GM21825 (cell line): ENCODE measurements around the gene E2F4.

Experiments
- ATAC-seq: cut with Tn5 transposase; IDR thresholded peaks from one replicate; pipeline ENCODE4 v1.9.1; 2021; ENCODE audit warnings: mild to moderate bottlenecking, moderate library complexity; ENCODE audit not compliant: unreplicated experiment

Gene E2F4

DNA sequence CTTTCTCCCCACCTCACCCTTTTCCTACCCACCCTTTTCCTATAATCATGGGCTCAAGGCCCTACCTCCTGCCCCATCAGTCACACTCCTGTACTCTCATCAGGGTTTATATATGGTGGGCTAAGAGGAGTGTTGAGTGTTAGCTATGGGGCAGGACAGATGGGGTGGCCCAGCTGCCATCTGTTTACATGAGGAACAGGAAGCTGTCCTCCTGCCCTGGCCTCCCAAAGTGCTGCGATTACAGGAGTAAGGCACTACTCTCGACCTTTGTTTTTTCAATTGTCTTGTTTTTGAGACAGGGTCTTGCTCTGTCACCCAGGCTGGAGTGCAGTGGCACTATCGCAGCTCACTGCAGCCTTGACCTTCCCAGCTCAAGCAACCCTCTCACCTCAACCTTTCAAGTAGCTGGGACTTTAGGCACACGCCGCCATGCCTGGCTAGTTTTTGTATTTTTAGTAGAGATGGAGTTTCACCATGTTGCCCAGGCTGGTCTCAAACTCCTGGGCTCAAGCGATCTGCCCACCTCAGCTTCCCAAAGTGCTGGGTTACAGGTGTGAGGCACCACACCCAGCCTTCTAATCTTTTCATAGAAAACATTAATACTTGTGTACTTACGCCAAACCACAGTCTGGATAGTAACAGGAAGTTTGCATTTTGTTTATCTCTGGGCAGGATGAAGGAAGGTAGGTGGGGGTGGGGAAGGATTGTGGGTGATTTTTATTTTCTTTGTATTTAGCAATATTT lies 33.9 kb upstream of the E2F4 start:
- no peak for ATAC-seq

DNA sequence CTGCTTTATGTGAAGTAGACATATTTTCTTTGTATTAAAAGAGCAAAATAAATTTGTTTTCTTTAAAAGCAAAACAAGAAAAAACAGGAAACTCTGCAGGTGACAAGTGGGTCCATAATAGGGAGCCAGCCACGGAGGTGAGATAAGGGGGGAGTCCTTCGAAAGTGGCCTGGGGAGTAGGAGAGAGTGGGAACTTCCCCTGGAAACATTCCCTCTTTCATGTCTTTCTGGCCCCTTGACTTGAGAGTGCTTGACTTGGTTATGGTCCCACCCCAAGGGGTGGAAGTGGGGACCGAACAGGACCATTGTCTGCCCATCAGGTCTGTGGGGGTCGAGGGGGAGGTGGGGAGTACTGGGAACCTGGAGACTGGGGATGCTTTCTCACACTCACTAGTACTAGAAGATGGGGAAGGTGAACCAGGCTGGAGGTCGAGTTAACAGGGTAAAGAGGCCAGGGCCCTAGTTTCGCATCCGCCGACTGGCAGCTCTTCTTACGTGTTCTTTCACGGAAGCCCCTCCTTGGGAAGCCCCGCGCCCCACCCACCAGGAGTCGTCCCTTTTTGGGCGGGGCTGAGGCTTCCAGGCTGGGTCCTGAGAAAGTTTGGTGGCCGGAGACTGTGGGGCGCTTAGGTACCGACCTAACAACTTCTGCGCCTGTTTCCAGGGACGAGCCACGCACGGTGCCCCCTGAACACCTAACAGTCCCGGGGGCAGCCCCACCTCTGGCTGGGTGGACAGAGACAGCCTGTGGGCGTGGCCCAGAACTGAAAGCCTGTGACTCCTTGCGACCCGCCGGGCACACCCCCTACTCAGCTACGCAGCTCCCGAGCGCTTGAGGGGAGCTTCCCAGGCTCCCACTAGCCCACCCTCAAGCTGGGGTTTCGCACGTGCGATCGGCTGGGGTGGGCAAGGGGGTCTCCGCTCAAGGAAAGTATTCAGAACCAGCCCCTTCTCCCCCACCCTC lies 33.0 kb upstream of the E2F4 start:
- peak; percentile 38 for ATAC-seq

DNA sequence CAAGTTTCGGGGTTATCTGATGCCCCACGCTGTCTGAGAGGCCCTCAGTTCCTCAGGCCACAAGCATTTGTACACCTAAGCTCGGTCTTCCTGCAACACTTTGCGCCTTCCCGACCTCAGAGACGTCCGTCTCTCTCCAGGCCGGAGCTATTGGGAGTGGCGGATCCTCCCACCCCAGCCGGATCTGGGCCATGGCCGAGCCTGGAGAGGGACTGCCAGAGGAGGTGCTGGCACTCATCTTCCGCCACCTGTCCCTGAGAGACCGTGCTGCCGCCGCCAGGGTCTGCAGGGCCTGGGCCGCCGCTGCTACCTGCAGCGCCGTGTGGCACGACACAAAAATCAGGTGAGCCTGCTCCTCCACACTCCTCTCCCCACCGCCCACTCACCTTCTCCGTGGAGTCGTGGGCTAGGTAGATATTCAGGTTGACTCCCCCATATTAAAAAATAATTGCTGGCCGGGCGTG lies 30.3 kb upstream of the E2F4 start:
- no peak for ATAC-seq

DNA sequence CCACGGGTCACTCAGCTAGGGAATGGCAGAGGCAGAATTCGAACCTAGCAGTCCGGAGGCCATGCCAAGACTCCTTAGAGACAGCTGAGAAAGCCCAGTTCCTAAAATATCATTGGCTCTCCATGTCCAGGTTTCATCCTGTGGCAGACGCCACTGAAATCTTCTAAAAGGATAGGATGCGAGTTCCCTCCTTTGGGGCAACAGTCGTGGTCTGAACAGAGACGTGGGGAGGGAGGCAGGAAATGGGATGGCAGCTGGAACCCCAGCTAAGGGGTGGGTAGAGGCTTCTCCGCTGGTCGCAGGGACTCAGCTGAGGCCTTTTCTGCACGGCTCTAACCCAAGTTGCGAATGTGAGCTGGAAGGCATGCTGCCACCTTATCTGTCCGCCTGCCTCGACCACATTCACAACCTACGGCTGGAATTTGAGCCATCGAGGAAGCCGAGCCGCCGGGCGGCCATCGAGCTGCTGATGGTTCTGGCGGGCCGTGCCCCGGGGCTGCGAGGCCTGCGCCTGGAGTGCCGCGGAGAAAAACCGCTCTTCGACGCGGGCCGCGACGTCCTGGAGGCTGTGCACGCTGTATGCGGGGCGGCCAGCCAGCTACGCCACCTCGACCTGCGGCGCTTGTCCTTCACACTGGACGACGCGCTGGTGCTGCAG lies 29.3 kb upstream of the E2F4 start:
- ATAC-seq: no peak

DNA sequence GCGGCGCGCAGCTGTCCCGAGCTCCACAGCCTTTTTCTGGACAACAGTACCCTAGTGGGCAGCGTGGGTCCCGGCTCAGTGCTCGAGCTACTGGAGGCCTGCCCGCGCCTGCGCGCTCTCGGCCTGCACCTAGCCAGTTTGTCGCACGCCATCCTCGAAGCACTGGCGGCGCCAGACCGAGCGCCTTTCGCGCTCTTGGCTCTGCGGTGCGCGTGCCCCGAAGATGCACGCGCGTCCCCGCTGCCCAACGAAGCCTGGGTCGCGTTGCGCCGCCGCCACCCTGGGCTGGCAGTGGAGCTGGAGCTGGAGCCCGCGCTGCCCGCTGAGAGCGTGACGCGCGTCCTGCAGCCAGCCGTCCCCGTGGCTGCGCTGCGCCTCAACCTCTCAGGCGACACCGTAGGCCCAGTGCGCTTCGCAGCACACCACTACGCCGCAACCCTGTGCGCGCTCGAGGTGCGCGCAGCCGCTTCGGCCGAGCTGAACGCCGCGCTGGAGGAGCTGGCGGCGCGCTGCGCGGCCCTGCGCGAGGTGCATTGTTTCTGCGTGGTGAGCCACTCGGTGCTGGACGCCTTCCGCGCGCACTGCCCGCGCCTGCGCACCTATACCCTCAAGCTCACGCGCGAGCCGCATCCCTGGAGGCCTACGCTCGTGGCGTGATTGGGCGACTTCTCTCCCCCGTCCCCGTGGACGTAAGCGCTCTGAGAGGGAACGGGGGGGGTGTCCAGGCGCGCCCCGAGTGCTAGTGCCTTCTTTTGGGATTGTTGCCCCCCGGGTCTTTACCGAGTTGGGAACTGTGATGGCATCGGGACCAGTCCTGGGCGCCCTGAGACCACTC lies 28.6 kb upstream of the E2F4 start:
- no peak for ATAC-seq

DNA sequence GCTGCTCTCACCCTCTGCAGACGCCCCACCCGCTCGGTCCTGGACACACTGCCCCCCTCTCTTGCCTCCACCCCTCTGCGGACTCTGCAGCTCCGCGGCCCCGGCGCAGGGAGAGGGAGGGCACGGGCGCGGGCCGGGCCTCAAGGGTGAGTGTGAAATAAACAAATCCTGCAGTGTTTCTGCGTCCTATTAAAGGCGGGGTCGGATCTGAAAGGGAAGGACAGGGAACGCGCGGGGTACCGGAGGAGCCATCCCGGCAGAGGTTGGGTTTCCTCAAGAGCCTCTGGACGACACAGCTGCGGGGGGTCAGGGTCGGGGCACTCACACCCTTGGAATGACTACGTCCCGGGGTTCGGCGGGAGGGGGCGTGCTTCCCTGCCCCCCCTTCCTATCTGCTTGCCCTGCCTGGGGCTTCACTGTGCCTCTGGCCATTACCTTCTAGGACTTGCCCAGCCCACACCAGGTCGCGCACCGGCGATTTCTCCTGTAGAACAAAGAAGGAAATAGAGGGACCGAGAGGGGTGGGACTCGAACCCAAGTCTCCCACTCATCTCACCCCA lies 27.9 kb upstream of the E2F4 start:
- no peak for ATAC-seq

DNA sequence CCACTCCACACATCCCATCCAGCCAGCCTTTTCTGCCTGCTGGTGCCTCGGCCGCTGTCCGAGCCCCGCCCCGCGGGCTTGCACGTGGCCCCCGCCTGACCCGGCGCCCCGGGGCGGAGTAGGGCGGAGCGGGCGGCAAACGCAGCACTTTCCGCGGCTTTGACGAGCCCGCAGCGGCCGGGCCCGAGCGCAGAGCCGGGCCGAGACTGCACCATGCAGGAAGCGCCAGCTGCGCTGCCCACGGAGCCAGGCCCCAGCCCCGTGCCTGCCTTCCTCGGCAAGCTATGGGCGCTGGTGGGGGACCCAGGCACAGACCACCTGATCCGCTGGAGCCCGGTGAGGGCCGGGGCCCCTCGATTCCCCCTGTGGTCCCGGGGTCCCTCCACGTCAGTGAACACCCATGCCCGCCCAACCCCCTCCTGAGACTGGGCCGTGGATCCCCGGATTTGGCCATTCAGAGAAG lies 27.3 kb upstream of the E2F4 start, which contains the start of gene HSF4:
HSF4 (plus strand) TSS at position 147 of the 463 bp plus-strand sequence; CDS start at position 214, 67 bp downstream.
- no peak for ATAC-seq

DNA sequence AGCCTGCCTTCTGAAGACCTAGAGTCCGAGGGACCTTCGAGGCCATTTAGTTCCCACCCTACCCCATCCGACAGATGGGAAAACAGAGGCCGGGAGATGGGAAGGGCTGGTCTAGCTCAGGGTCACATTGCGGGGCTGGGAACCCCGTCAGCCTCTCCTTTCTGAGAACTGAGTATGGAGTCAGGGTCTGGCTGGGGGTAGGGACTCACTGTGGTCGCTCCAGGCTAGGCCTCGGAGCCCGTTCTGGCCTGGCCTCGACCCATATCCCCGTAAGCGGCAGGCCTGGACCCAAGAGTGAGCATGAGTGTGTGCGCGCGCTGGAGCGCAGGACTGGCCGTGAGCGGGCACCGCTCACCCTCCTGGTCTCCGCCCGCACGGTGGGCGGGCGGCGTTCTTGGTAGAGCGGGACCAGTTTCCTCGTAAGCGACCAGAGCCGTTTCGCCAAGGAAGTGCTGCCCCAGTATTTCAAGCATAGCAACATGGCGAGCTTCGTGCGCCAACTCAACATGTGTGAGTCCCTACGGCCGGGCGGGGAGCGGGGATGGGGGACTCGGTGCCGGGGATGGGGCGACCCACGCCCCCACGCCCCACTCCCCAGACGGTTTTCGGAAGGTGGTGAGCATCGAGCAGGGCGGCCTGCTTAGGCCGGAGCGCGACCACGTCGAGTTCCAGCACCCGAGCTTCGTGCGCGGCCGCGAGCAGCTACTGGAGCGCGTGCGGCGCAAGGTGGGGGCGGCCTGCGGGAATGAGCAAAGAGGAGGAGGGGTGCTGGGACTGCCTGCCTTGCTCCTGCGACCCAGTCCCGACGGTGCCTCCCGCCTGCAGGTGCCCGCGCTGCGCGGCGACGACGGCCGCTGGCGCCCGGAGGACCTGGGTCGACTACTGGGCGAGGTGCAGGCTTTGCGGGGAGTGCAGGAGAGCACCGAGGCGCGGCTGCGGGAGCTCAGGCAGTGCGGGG lies 26.6 kb upstream of the E2F4 start:
- no peak for ATAC-seq

DNA sequence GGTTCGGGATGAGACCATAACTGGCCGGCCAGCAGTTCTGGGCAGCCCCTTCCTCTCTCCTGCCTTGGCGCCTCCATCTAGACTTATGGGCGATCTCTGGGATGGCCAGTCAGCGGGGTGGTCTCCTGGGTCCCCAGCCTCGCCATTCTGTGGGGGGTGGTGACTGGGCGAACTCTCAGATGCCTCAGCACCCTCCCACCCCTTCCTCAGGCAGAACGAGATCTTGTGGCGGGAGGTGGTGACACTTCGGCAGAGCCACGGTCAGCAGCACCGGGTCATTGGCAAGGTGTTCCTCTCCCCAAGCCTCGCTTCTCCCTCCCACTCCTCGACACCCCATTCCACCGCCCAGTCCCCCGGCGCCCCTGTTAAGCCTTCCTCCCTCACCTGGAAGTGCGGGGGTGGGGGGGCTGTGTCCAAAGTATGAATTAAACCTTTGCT lies 25.8 kb upstream of the E2F4 start:
- ATAC-seq: no peak

DNA sequence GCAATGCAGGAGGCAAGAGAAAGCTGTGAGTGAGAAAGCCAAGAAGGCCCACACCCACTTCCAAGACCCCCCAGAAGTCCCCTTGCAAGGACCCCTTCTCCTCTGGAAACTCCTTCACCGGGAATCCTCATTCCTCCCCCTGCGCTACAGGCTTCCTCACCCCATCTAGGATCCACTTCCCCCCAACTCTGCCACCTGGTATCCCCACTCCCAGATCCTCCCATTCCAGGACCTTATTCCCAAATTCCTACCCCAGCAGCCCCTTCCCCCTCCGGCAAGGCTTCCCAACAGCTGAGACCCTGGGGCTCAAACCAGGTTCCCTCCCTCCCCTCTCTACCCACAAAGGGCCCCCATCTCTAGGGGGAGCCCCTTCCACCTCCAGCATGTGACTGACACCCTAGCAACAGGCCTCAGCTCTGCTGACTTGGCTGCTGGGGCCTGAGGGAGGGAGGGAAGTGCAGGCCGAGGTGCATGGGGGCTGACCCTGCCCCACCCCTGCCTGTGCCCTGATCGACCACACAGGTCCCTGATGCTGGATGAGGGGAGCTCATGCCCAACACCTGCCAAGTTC lies 25.3 kb upstream of the E2F4 start:
- no peak for ATAC-seq

DNA sequence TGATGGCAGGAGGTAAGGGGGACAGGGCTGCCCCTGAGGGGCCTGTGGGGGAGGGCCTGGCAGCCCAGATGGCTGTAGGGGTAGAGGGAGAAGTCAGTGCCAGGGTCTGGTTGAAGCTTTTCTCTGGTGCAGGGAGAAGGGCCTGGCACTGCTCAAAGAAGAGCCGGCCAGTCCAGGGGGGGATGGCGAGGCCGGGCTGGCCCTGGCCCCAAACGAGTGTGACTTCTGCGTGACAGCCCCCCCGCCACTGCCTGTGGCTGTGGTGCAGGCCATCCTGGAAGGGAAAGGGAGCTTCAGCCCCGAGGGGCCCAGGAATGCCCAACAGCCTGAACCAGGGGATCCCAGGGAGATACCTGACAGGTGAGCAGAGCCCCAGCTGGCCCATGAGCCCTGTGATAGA lies 24.4 kb upstream of the E2F4 start:
- no peak for ATAC-seq

DNA sequence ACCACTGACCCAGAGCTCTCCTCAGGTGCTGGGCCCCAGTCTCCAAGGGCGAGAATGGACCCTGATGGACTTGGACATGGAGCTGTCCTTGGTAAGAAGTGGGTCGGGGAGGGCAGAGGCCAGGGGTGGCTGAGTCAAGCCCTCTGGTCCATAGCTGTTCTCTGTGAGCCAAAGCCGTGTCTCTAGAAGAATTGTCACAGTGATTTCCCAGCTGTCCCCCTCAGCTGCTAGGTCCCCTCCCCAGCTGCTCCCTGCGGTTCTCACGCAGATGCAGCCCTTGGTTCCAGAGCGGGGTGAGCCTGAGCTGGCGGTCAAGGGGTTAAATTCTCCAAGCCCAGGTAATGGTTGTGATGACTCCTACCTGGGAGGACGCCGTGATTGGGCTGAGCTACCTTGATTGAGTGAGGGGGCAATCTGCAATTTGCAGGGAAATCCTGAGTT lies 22.9 kb upstream of the E2F4 start:
- no peak for ATAC-seq

DNA sequence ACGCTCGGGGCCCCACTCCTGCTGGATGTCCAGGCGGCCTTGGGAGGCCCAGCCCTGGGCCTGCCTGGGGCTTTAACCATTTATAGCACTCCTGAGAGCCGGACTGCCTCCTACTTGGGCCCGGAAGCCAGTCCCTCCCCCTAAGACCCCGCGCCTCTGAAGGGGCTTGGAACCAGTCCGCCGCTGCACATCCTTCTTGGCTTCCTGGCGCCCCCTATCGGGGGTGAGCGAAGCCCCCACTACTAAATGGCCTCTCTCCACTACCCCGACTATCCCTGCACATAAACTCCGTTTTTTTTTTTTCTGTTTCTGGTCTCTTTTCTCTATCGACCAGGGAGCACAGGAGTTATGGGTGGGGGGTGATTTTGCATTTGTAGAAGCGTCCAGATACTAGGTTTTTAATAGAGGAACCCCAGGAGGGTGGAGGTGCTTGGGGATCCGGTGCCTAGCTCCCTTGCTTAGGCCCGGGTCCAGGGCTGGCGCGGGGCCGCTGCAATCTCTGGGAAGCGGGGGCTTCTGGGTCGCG lies 22.2 kb upstream of the E2F4 start:
- no peak for ATAC-seq

DNA sequence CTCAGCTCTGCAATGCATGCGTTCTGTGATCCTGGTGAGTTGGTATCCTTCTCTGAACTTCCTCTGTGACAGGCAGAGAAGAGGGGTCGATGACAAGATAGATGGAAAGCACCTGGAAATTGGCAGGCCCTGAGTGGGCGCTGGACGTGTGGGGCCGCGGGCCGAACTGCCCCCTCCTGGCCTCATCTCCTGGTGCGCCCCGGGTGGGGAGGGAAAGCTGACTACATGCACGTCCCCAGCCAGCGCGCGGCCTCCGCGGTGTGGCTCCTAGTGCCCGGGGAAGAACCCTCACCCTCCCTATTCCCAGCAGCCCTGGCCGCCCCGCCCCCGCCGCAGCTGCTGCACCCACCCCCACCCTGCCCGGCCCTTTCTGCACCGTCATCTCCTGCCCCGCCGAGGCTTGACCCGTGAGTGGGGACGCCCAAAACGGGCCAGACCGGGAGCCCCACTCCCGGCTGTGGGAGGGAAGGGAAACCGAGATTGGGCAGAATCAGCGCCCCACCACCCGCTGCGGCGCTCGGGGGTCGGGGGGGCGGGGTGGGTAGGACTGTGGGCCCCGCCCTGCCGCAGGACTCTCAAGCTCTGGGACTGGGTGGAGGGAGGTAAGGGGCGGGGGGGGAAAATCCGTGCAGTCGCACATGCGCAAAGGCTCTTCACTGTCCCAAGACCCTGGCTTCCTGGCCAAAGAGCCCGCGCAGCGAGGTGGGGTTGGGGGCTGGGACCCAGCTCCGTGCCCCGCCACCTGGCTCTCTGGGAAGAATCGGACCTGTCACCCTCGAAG lies 21.6 kb upstream of the E2F4 start, which contains the start of gene NOL3:
NOL3 (plus strand) TSS at position 371 of the 781 bp plus-strand sequence.
- ATAC-seq: peak; percentile 51

DNA sequence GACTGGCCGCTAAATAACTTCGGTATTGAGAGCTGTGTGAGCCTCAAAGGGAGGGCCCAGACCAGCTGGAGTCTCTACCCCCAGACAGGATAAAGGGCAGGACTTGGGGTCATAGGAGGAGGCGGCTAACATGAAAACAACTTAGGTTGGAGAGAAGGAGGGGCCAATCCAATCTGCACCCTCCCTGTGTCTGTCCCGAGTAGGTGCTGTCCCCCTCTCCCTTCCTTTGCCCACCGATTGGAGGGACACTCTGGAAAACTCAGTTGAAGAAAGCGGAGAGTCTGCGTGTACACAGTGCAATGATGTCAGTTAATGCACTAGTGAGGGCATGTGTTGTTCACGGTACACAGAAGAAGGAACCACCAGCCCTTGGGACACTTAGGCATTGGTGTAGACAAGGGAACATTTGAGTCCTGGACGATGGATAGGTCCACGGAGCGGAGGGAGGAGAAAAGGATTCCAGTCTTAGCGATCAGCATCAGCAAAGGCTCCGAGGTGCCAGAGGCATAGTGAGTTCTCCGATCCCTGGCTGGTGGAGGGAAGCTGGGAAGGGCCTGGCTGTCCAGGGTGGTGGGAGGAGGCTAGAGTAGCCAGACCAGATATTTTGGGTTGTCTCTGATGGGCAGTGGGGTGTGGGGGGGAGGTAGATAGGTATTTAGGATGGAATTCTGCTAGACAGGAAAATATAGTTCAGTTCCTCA lies 20.9 kb upstream of the E2F4 start:
- ATAC-seq: peak; percentile 4

DNA sequence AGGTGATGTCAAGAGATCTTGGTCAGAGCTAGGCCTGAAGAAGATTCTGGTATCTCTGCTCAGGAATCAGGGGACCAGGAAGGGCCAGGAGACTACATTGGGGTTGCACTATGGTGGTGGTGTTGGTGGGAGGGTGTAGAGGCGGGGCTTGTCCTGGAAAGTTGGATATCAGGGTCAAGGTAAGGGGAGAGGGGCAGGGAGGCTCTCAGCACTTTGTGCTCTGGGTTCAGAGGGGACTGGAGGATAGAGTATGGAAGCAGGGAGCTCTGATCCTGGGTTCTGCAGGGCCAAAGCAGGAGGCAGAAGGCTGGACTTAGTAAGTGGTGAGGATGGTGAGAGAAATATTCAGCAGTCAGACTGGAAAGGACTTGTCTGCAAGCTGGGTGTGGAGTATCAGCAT lies 18.6 kb upstream of the E2F4 start:
- ATAC-seq: no peak
